ENCODE results near the gene LGR6.
"Not testable (repeated sequence)": the region's sequence is repeated elsewhere in the genome, so short reads cannot be mapped to it uniquely, and the experiment has no call there.

LGR6 gene

GRCh38 chr1:202333861-202334260 lies 140.3 kb downstream of the LGR6 start:
- DNase-seq (ENCODE audit: low read depth) = no peak

- no peak for DNase-seq (ENCODE audit: low read depth)
Measured at GRCh38 chr1:202343652-202344349, 150.2 kb downstream of the LGR6 start.

- DNase-seq (ENCODE audit: low read depth) = no peak
Measured at GRCh38 chr1:202348005-202348508, 154.5 kb downstream of the LGR6 start.

- DNase-seq (ENCODE audit: low read depth) = peak; percentile 94
Measured at GRCh38 chr1:202348509-202349205, 155.1 kb downstream of the LGR6 start, which contains the start of gene PPP1R12B. TSS of gene PPP1R12B (plus strand) at chr1:202348699. CDS start at chr1:202348852, 153 bp downstream.

GRCh38 chr1:202349206-202349928 lies 155.8 kb downstream of the LGR6 start:
- DNase-seq (ENCODE audit: low read depth) = no peak

GRCh38 chr1:202351725-202352124 lies 158.1 kb downstream of the LGR6 start:
- DNase-seq (ENCODE audit: low read depth) = no peak

- DNase-seq (ENCODE audit: low read depth) = not testable (repeated sequence)
Measured at GRCh38 chr1:202352583-202353197, 159.1 kb downstream of the LGR6 start.

- DNase-seq (ENCODE audit: low read depth) = no peak
Measured at GRCh38 chr1:202355944-202356553, 162.4 kb downstream of the LGR6 start.

GRCh38 chr1:202357506-202357905 lies 163.9 kb downstream of the LGR6 start:
- DNase-seq (ENCODE audit: low read depth) = no peak

- DNase-seq (ENCODE audit: low read depth) = no peak
Measured at GRCh38 chr1:202361224-202361623, 167.6 kb downstream of the LGR6 start.

- DNase-seq (ENCODE audit: low read depth) = no peak
Measured at GRCh38 chr1:202361701-202362100, 168.1 kb downstream of the LGR6 start.

GRCh38 chr1:202362212-202362611 lies 168.6 kb downstream of the LGR6 start:
- no peak for DNase-seq (ENCODE audit: low read depth)

- no peak for DNase-seq (ENCODE audit: low read depth)
Measured at GRCh38 chr1:202365092-202365815, 171.7 kb downstream of the LGR6 start.

GRCh38 chr1:202367271-202367670 lies 173.7 kb downstream of the LGR6 start:
- no peak for DNase-seq (ENCODE audit: low read depth)

Measured in activated gamma-delta T cell treated with anti-CD3 and anti-CD28 coated beads, Interleukin-2, amount 50 U/mL, for 16 hours (primary cell).